ENCODE measurements around the gene PSD2.

PSD2 gene

DNA sequence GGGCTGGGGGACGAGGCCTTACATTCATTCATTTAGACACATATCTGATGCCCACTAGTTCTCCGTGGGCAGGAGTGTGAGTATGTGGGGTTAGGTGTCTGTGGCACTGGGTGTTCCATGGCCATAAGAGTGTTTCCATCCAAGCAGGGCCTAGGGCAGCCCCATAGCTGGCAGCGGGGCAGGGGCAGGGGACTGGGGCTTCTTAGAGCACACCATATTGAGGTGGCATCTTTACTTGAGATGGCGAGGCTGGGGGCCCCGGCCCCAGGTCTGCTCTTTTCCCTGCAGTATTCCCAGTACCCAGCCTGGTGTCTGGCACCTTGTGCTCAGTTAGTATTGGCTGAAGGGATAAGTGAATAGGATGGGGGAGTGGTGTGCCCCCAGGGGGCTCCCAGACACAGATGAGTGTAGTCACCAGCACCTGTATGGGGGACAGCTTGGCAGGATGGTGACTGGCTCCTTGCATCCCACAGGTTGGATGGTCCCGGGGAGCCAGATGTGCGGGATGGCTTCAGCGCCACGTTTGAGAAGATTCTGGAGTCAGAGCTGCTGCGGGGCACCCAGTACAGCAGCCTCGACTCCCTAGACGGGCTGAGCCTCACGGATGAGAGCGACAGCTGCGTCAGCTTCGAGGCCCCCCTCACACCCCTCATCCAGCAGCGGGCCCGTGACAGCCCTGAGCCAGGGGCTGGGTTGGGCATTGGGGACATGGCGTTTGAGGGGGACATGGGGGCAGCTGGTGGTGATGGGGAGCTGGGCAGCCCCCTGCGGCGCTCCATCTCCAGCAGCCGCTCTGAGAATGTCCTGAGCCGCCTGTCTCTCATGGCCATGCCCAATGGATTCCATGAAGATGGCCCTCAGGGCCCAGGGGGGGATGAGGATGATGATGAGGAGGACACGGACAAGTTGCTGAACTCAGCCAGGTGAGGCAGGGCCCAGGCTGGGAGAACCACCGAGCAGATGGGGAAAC lies 17.5 kb downstream of the PSD2 start:
- no peak for DNase-seq

DNA sequence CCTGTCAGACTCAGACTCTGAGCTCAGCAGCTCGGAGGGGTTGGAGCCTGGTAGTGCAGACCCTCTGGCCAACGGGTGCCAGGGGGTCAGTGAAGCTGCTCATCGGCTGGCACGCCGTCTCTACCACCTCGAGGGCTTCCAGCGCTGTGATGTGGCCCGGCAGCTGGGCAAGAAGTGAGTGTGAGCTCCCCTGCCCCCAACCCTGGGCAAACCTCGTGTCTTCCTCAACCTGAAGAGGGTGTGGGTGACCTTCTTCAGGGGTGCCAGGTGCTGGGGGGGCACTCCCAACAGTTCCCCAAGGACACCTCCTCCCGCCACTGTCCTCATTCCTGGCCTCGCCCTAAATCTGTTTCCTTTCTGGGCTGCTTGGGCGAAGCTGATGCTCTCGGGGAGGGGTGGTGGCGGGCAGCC lies 18.6 kb downstream of the PSD2 start:
- no peak for DNase-seq

DNA sequence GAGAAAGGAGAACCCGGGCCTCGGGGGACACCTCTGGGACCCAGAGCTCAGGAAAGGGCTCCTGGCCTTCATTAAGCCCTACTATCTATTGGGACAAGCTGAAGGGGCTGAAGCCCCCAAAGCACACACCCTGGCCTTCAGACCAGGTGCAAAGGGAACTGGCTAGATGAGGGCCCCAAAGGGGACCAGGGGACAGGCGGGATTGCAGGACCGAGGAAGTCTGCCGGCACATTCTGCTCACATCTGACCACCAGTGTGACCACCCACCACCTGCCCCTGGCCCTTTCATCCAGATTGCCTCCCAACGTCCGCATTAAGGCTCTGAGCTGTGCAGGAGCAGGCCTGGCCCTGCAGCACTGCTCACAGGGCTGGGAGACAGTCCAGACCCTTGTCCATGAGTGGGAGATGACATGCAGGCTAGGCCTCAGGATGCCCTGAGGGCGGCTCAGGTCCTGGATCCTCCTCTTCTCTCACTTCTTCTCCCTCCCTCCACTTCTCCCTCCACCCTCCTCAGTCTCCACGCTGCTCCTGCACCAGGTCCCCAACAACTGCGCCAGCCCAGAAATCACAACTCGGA lies 19.2 kb downstream of the PSD2 start:
- DNase-seq, result no peak

DNA sequence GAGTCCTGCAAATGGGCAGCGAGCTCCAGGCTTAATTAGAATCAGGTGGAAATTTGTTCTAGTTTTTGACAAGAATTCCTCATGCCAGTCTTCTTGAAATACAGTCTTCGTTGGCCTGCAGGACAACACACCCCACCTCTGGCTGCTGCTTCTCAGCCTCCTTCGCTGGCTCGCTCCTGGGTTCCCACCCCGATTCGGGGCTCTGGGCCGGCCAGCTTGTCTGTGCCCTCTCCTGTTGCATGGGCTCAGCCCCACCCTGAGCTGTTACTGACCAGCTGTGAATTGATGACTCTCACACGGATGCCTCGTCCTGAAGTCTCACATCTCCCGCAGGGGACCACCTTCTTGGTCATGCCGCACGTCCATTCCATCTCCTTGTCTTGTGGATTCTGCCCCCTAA lies 21.0 kb downstream of the PSD2 start:
- DNase-seq, result no peak

DNA sequence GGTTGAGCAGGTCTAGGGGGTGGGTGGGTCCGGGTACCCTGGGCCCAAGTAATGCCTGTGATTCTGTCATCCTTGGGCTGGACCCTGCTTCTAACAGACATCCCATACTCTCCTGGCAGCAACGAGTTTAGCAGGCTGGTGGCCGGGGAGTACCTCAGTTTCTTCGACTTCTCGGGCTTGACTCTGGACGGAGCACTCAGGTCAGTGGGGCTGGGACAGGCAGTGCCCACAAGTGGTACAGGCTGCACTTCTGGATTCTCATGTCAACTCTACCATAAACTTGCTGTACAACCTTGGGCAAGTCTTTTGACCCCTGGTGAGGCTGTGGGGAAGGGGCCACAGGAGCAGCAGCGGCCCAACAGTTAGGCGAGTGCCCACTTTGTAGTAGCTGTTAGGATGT lies 21.8 kb downstream of the PSD2 start:
- DNase-seq, result no peak

DNA sequence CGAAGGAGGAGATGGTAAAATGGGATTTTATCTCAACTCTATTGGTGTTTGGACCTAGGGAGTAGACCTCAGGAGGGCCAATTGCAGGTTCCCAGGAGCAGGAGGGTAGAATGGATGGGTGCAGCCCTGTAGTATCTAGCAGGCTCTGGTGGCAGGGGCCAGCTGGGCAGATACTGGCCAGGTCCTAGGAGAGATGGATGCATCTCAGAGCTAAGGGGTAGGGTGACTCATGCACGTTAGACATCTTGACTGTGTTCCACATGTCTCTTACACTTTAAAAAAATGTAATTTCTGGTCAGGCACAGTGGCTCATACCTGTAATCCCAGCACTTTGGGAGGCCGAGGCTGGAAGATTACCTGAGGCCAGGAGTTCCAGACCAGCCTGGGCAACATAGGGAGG lies 22.4 kb downstream of the PSD2 start:
- DNase-seq, result no peak

DNA sequence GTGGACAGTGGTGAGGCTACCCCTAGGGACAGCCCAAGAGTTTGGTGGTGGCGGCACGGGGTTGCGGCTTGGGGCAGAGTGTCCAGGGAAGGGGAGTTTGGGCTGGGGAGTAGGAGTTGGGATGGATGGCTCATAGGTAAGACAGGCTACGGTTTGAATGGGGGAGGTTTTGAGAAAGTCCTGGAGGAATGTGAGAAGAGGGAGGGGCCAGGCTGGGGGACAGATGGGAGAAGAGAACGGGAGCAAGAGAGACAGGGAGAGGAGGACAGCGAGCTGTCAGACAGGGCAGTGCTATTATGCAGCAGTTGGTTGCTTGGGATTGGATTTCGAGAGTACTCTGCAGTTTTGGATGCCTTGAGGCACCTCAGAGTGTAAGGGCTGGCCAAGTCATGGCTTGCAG lies 24.5 kb downstream of the PSD2 start:
- no peak for DNase-seq

DNA sequence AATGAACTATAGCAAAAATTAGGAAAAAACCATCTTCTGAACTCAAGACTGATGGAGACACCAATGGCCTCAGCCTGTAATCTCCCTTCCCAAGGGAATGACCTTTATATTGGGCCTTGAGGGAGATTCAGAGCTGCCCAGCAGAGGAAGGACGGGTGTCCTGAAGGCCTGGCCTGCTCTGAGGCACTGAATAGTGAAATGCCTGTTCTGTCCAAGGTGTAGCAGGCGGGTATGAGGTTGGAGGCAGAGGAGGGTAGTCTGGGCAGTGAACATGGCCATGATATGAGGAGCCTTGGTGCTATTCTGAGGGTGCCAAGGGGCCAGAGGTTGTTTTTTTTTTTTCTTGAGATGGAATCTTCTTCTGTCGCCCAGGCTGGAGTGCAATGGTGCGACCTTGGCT lies 25.0 kb downstream of the PSD2 start:
- no peak for DNase-seq

DNA sequence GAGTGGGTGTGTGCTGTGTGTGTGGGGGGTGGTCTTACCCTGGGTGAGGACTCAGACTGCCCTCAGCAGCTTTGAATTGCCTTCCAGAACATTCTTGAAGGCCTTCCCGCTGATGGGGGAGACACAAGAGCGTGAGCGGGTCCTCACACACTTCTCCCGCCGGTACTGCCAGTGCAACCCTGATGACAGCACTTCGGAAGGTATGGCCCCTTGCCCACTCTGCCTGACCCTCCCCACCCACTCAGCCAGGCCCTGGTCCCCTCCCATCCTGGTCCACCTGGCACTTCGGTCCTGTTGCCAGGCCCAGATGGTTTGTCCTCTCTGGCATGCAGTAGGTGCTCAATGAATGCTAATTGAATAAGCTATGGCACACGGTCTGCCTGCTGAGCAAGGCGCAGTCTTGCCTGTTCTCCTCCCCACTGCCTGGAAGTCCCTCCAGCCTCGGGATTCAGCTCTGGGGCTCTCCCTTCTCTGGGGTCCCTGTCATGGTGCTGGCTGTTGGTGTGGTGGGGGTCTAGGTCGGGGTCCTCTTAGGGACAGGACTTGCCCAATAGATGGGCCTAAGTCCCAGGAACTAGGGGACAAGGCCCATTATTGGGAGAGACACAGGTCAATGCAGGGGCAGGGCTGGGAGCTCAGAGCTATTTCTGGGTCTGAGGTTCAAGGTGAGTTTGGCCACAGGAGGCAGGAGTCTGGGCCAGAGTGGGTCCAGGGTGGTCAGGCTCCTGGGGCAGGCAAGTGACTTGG lies 26.4 kb downstream of the PSD2 start:
- DNase-seq, result no peak

DNA sequence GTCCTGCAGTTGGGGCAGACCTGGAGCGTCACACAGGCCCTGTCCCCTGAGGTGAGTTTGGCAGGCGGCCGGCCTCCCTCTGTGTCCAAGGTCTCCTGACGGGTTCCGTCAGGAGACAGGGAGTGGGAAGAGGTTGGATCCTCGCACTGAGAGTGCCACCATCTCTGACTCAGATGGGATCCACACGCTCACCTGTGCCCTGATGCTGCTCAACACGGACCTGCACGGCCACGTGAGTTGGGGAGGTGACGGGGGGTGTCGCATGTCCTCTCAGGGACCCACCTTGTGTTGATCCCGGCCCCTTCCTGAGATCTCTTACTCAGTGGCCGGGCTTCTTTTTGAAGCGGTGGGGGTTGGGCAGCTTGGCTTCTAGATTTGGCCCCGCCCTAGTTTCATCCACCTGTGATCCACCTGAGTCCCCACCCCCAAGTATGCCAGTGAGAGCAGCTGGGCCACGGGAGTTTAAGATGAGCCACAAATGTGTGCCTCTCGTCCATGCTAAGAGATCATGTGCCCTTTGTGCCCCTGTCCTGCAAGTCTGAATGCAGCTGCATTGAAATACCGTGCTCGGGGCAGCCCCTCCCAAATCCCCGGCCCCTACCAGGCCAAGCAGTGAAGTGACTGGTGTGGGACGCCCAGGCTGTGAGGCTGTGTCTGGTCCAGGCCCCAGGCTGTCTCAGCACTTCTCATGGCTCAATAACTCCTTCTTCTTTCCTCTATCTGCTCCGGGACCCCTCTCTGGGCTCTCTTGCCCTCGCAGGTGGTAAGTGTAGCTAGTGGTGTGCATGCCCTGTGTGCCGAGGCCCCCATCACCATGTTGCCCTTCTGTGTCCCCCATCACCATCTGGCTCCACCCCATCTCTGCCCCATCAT lies 27.2 kb downstream of the PSD2 start:
- DNase-seq, result no peak

DNA sequence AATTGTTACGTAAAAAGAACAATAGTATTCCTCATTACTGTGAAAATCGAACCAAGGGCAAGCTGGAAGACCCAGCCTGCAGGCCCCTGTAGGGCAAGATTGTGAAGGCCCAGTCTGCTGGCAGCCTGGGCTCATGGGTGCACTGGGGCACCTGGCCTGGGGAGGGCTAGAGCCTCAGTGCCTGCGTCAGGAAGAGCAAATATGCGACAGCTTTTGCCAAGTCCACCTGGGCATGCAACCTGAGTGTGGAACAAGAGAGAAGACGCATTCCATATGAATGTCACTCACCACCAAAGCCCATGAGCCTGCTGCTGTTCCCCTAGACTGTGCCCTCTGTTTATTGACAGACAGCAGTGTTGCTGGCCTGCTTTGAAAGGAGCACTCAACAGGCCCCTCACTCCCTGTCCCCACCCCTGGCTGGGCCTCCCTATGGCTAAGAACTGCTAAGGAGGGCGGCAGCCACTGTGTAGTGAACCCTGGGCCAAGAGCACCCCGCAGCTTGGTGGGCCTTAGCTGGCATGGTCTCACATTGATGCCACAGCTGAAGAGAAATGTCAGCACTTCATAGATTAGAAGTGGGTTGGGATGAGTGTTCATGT lies 28.2 kb downstream of the PSD2 start:
- no peak for DNase-seq

DNA sequence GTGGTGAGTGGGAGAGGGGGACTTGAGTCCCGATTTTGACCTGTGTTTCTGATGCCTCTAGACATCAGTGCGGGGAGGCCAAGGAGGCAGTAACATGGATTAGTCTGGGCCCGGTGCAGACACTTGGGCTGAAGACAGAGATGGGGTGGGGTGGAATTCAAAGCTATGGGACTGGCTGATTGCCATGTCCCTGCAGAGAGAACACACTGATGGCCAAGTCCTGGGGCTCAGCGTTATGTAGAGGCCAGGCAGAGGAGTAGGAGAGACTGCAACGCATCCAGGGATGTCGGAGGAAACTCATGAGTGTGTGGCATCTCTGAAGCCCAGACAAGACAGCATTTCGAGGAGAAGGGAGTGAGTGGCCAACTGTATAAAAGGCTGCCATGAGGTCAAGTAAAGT lies 30.1 kb downstream of the PSD2 start:
- no peak for DNase-seq

DNA sequence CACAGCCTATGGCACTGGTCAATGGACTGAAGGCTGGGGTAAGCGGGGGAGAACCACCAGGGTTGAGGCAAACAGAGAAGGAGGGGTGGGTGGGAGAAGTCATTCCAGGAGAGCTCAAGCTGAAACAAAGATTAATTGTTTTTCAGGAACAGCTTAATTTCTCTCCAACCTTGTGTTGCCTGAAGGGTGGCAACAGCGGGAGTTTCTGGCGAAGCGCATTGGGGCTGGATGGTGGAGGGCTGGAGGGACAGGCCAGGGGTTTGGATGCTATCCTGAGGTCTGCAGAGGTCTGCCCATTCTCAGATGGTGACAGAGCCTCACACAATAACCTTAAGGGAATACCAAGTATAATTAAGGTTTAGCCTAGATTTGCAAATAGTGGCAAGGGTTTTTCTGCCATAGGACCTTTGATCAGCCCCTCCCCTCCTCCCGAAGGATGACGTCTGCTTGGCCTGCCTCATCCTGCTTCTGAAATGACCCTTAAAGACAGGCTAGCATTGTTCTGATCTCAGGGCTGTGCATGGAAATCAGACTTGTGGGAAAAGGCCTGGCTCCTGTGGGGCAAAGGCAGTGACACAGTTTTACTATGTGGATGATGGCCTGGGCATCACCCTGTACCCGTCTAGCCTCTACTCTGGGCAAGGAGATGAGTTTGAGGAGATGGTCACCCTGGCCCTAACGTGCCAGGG lies 32.7 kb downstream of the PSD2 start:
- DNase-seq, result no peak

DNA sequence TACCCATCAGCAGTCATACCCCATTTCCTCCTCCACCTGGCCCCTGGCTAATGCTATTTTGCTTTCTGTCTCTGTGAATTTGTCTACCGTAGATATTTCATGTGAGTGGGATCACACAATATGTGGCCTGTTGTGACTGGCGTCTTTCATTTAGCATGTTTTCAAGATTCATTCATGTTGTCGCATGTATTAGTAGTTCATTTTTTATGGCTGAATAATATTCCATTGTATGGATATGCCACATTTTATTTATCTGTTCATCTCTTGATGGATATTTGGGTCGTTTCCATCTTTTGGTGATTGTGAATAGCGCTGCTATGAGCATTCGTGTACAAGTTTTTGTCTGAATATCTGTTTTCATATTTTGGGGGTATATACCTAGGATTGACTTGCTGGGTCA lies 33.9 kb downstream of the PSD2 start:
- no peak for DNase-seq

DNA sequence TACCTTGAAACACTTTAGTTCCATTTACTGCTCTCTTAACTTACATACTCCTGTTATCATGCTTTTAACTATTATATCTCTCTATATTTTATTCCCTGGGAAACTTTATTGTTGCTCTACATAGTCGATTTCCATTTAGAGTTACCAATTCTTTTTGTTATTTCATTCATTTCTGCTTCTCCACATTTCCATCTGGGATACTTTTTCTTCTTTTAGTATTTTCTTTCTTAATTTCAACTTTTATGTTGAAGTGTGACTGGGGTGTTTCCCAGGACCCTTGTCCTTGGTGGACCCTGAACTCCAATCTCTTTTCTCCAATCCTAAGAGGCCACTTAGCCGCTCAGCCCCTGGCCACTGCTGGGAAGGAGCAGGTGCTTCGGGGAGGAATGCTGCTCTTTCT lies 36.0 kb downstream of the PSD2 start:
- no peak for DNase-seq

DNA sequence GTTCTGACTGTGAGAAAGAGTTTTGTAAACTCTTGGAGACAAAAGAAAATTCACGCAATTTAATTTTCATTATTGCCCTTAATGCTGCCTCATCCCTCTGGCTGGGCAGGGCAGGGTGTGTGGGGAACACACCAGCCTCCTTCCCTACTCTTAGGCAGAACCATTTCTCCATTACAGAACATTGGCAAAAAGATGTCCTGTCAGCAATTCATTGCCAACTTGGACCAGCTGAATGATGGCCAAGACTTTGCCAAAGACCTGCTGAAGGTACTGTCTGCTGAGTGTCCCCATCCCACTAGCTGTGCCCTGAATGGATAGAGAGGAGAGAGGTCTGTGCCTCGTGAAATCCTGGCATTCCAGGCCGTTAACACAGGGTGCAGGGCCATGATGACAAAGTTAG lies 37.9 kb downstream of the PSD2 start:
- no peak for DNase-seq

DNA sequence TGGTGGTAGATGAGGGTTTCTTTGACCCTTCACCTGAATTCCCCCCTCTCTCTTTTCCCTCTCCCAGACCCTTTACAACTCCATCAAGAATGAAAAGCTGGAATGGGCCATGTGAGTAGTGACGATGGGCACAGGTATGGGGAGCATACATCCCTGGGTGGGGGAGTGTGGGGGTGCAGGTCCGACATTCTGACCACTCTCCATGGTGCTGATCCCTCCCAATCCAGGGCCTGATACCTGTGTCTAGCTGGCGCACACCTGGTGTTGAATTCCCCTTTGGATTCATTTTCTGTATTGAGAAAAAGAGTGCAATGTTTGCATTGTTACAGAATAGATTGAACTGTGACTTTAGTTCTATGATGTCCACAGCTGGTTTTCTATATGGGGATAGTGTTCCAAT lies 40.0 kb downstream of the PSD2 start:
- no peak for DNase-seq

DNA sequence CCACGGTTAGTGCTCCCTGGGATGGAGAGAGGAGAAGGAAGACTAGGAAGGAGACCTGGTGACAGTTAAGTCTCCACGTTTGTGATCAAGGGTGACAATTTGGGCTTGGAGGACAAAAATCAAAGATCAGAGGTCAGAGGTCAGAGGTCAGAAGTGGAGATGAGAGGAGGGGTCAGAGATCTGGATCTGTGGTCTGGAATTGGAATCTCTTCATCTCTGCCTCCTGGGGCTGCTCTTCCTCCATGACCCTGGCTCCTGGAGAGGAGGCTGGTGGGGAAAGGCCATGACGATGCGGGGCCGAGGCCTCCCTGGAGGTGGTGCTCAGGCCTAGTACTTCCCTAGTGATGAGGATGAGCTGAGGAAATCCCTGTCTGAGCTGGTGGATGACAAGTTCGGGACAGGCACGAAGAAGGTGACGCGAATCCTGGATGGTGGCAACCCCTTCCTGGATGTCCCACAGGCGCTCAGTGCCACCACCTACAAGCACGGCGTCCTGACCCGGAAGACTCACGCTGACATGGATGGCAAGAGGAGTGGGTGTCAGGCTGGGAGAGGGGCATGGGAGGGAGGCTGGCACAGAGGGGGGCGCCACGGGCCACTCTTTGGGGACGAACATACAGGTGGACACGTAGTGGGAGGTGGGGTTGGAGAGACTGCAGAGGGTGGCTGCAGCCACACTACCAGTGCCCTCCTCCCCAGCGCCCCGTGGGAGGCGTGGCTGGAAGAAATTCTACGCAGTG lies 41.0 kb downstream of the PSD2 start:
- no peak for DNase-seq

DNA sequence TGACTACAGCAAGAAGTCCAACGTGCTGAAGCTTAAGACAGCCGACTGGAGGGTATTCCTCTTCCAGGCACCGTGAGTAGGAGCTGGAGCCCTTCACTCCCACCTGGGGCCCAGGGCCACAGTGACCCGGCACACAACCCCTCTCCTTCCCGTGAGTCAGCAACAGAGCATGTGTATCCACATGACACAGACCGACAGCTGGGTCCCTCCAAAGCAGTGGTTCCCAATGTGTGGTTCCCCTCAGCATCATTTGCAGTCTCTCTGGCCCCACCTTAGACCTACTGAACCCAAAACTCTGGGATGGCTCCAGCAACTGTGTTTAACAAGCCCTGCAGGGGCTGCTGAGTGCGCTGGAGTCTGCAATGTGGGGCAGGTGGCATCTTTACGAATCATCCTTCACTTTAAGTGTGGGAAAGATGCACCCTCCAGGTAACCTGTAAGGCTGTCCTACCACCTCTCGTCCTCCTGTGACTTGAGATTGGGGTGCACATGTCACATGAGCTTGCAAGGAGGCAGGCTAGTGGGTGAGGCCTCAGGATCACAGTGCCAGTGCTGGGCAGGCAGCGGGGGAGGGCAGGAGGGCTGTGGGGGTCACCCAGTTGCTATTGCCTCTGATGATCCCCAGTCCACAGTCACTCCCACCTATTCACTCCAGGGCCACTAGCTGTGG lies 42.2 kb downstream of the PSD2 start:
- no peak for DNase-seq

DNA sequence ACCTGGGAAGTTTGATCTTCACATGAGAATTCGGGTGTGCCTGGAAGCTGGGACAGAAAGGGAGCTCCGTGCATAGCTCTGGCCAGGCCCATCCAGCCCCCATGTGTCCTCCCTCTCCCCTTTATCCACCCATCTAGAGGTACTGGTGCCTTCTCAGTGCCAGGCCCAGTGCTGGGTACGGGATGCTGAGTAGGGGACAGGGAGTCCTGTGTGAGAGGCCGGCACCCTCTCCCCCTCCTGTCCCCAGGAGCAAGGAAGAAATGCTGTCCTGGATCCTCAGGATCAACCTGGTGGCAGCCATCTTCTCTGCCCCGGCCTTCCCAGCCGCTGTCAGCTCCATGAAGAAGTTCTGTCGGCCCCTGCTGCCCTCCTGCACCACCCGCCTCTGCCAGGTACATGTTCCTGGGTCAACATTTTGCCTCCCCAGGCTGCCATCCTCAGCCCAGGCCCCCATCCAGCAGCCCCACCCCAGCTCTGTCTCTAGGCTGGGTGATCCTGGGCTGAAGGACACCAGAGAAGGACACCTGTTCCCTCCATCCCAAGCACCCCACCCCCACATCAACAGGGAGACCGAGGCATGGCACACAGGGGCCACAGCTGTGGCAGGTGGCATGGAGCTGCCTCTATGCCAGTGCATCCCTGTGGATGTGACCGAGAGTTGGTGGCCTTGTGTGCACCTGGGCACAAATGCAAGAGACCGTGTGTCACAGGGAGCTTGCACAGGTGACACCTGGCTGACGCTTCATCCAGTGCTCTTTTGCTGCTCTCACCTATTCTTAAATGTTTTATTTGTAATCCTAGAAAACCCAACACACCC lies 43.0 kb downstream of the PSD2 start:
- DNase-seq, result no peak
